Right lung (tissue), 5 donors: ENCODE results near the gene RGS12. TPM values are rescaled to one million over a fixed set of nuclear protein-coding genes. Genes with fewer than 3 reads are reported as not detected.

Source experiments
- DNase-seq, 2 donors: peaks; one replicate each; pipeline ENCODE4 v3.0.0-alpha.2; 2013
- polyA plus RNA-seq, 5 donors: library from polyadenylated mRNA; unstranded; fragments of 120-200 nt; gene quantifications; one replicate each; pipeline versions ENCODE4 v1.2.1 to v1.2.3, GENCODE V29; 2013; ENCODE audit warnings: inconsistent platforms in 1 of 5, low replicate concordance in 1 of 5; ENCODE audit not compliant: insufficient read length in 5 of 5, insufficient read depth in 1 of 5

The RGS12 gene
- polyA plus RNA-seq, 5 donors: 51.1 to 71.5 (median 67.7) TPM

- no peak for DNase-seq
Measured at GRCh38 chr4:3253808-3254207, 39.0 kb upstream of the RGS12 start.

GRCh38 chr4:3254302-3255131 lies 38.3 kb upstream of the RGS12 start:
- DNase-seq: no peak

GRCh38 chr4:3255611-3256186 lies 37.1 kb upstream of the RGS12 start:
- no peak for DNase-seq

- no peak for DNase-seq
Measured at GRCh38 chr4:3256230-3257102, 36.4 kb upstream of the RGS12 start.

- no peak for DNase-seq
Measured at GRCh38 chr4:3257103-3257555, 35.7 kb upstream of the RGS12 start.

- DNase-seq: no peak
Measured at GRCh38 chr4:3257556-3258482, 35.0 kb upstream of the RGS12 start.

- no peak for DNase-seq
Measured at GRCh38 chr4:3261411-3262207, 31.2 kb upstream of the RGS12 start.

- DNase-seq: no peak
Measured at GRCh38 chr4:3262208-3263052, 30.4 kb upstream of the RGS12 start.

GRCh38 chr4:3263053-3263875 lies 29.6 kb upstream of the RGS12 start:
- no peak for DNase-seq

GRCh38 chr4:3263876-3264193 lies 29.0 kb upstream of the RGS12 start:
- no peak for DNase-seq

GRCh38 chr4:3266076-3266475 lies 26.7 kb upstream of the RGS12 start:
- no peak for DNase-seq

GRCh38 chr4:3267576-3268394 lies 25.0 kb upstream of the RGS12 start:
- no peak for DNase-seq

- no peak for DNase-seq
Measured at GRCh38 chr4:3268395-3269104, 24.3 kb upstream of the RGS12 start.

- DNase-seq: no peak
Measured at GRCh38 chr4:3269105-3269927, 23.5 kb upstream of the RGS12 start.

GRCh38 chr4:3269991-3270611 lies 22.7 kb upstream of the RGS12 start:
- DNase-seq: no peak

GRCh38 chr4:3271131-3271530 lies 21.7 kb upstream of the RGS12 start:
- no peak for DNase-seq
